ENCODE results near the gene THBS2. TPM values are rescaled to one million over a fixed set of nuclear protein-coding genes. Genes with fewer than 3 reads are reported as not detected.

Gene THBS2
- total and polyA plus RNA-seq, 2 donors (not counting 3 experiments of a cell fraction or from before 2014, with no cell fraction given) = 0.08 TPM; not detected in 1

DNA sequence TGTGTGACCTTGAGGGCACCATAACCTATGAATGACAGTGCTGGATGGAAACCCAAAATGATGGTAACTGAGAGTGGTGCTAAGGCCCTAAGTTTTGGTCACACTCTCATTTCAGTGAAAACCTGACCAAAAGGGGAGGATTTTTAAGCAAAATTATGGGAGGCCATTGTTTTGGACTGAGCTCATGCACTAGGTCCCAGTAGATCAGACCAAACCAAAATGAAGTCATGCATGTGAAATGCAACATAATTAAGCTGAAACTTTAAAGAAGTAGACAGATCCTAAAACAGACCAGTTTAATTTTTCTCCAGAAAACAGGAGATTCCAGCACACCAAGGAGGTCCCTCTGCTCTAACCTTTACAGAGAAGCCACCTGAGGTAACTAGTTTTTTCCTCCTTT lies 24.0 kb upstream of the THBS2 start:
- Histone ChIP-seq H2AFZ (ENCODE audit: low read depth, low read length) (no peak overlapping the region), H3K4me2 (ENCODE audit: insufficient read depth, low read length) (no peak overlapping the region), H3K36me3 (ENCODE audit: control insufficient read depth in 2 of 2, extremely low read depth in 1 of 2, insufficient read depth in 2 of 2, low read length in 2 of 2) (no peaks in the 10 kb centered on the region), H3K4me3 (replicated peaks in 1 of 3; ENCODE audit: insufficient read depth in 1 of 3, low read depth in 1 of 3, low read length in 3 of 3) (no peak overlapping the region), H3K79me2 (ENCODE audit: control insufficient read depth, insufficient read depth, low read length) (no peaks in the 10 kb centered on the region), H3K9ac (replicated peaks; ENCODE audit: extremely low read depth, insufficient read depth, low read length) (no peak overlapping the region), H3K4me1 (ENCODE audit: control insufficient read depth, extremely low read depth, insufficient read depth, low read length) (no peaks in the 10 kb centered on the region), H3K9me1 (replicated peaks; ENCODE audit: control insufficient read depth, extremely low read depth, insufficient read depth, low read length) (no peaks in the 10 kb centered on the region), H4K20me1 (replicated peaks; ENCODE audit: control insufficient read depth, extremely low read depth, insufficient read depth, low read length) (no peaks in the 10 kb centered on the region), H3K9me3 (replicated peaks; ENCODE audit: control insufficient read depth, insufficient read depth, low read length) (no peaks in the 10 kb centered on the region), H3K27ac (ENCODE audit: insufficient read depth, low read depth, low read length) (no peak overlapping the region), H3K27me3 (ENCODE audit: control insufficient read depth in 2 of 2, insufficient read depth in 2 of 2, low read length in 2 of 2) (no peaks in the 10 kb centered on the region)
- BruUV-seq (replicated peaks) = no TSS peak
- dilution Hi-C loops (cut with MboI; ENCODE audit: extremely low pct_ligation_motif_present, low sequenced_read_pairs) (no loop called here), intact Hi-C loops (cut with micrococcal nuclease) (no loop called here)
- POLR2A ChIA-PET = no interaction called here
- TF ChIP-seq POLR2AphosphoS5 (IDR thresholded peaks at IDR 0.05; ENCODE audit: insufficient read depth, low read depth, low read length) = no peak
- no peak for TF ChIP-seq MAX (IDR thresholded peaks at IDR 0.05; ENCODE audit: insufficient read depth, insufficient read length)
- TF ChIP-seq POLR2A (IDR thresholded peaks at IDR 0.05; ENCODE audit: low read depth, low read length) = no peak
- no peak for TF ChIP-seq MYC (IDR thresholded peaks at IDR 0.05; ENCODE audit: low read depth, low read length)
- TF ChIP-seq JUN (IDR thresholded peaks at IDR 0.05; ENCODE audit: borderline replicate concordance, insufficient read depth, insufficient read length, low read depth) = no peak
- TF ChIP-seq EZH2 (IDR thresholded peaks at IDR 0.05; ENCODE audit: borderline replicate concordance, low read depth, low read length, severe bottlenecking) = no peak
- TF ChIP-seq GATA2 (IDR thresholded peaks at IDR 0.05; ENCODE audit: insufficient read depth, insufficient read length, low read depth, low read length) = no peak
- CTCF ChIA-PET = no interaction called here
- DNase-seq (ENCODE audit: low read depth, low spot score) (no peak), FAIRE-seq (no peak)

DNA sequence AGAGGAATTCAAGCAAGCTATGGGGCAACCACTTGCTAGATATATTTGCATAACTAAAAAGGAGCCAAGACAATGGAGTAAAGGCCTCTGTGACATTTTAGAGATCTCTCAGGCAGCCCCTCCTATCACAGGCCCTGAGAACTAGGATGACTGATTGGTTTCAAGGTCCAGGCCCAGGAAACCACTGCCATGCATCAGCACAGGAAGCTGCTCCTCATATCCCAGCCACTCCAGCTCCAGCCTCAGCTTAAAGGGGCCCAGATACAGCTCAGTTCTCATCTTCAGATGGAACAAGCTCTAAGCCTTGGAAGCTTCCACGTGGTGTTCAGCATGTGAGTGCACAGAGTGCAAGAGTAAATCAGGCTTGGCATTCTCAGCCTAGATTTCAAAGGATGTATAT lies 21.1 kb upstream of the THBS2 start:
- H3K79me2 ChIP-seq (ENCODE audit: control insufficient read depth, insufficient read depth, low read length) = no peaks in the 10 kb centered on the region
- no peak for TF ChIP-seq POLR2A (IDR thresholded peaks at IDR 0.05; ENCODE audit: low read depth, low read length)
- TF ChIP-seq POLR2AphosphoS5 (IDR thresholded peaks at IDR 0.05; ENCODE audit: insufficient read depth, low read depth, low read length) = no peak
- no peak for TF ChIP-seq FOS (IDR thresholded peaks at IDR 0.05; ENCODE audit: borderline replicate concordance, insufficient read depth, low read length)
- TF ChIP-seq MAX (IDR thresholded peaks at IDR 0.05; ENCODE audit: insufficient read depth, insufficient read length) = no peak
- no peak for TF ChIP-seq EZH2 (IDR thresholded peaks at IDR 0.05; ENCODE audit: borderline replicate concordance, low read depth, low read length, severe bottlenecking)
- no peak for TF ChIP-seq MYC (IDR thresholded peaks at IDR 0.05; ENCODE audit: low read depth, low read length)
- no peak for TF ChIP-seq CTCF (IDR thresholded peaks at IDR 0.05; ENCODE audit: extremely low read depth in 1 of 2, insufficient read depth in 1 of 2, low read depth in 1 of 2, low read length in 2 of 2)
- TF ChIP-seq GATA2 (IDR thresholded peaks at IDR 0.05; ENCODE audit: insufficient read depth, insufficient read length, low read depth, low read length) = no peak
- no peak for TF ChIP-seq JUN (IDR thresholded peaks at IDR 0.05; ENCODE audit: borderline replicate concordance, insufficient read depth, insufficient read length, low read depth)
- POLR2A ChIA-PET = no interaction called here
- dilution Hi-C loops (cut with MboI; ENCODE audit: extremely low pct_ligation_motif_present, low sequenced_read_pairs) = no loop called here
- no peak overlapping the region for H2AFZ ChIP-seq (ENCODE audit: low read depth, low read length)
- FAIRE-seq (no peak), DNase-seq (ENCODE audit: low read depth, low spot score) (no peak)
- intact Hi-C loops (cut with micrococcal nuclease) = no loop called here
- H3K27ac ChIP-seq (ENCODE audit: insufficient read depth, low read depth, low read length) = no peak overlapping the region
- H3K36me3 ChIP-seq (ENCODE audit: control insufficient read depth in 2 of 2, extremely low read depth in 1 of 2, insufficient read depth in 2 of 2, low read length in 2 of 2) = no peaks in the 10 kb centered on the region
- H3K4me3 ChIP-seq (replicated peaks in 1 of 3; ENCODE audit: insufficient read depth in 1 of 3, low read depth in 1 of 3, low read length in 3 of 3) = no peak overlapping the region
- no peak overlapping the region for H3K4me2 ChIP-seq (ENCODE audit: insufficient read depth, low read length)
- no peaks in the 10 kb centered on the region for H3K27me3 ChIP-seq (ENCODE audit: control insufficient read depth in 2 of 2, insufficient read depth in 2 of 2, low read length in 2 of 2)
- no peaks in the 10 kb centered on the region for H3K9me3 ChIP-seq (replicated peaks; ENCODE audit: control insufficient read depth, insufficient read depth, low read length)
- H3K4me1 ChIP-seq (ENCODE audit: control insufficient read depth, extremely low read depth, insufficient read depth, low read length) = no peaks in the 10 kb centered on the region
- H3K9me1 ChIP-seq (replicated peaks; ENCODE audit: control insufficient read depth, extremely low read depth, insufficient read depth, low read length) = no peaks in the 10 kb centered on the region
- H3K9ac ChIP-seq (replicated peaks; ENCODE audit: extremely low read depth, insufficient read depth, low read length) = no peak overlapping the region
- no TSS peak for BruUV-seq (replicated peaks)
- no peaks in the 10 kb centered on the region for H4K20me1 ChIP-seq (replicated peaks; ENCODE audit: control insufficient read depth, extremely low read depth, insufficient read depth, low read length)
- CTCF ChIA-PET = no interaction called here
